HG02870 (cell line): Measurements from ENCODE around the gene ZFR2.
"Not testable (repeated sequence)": the region's sequence is repeated elsewhere in the genome, so short reads cannot be mapped to it uniquely, and the experiment has no call there.

ENCODE experiments used
- ATAC-seq: cut with Tn5 transposase; IDR thresholded peaks from one replicate; pipeline ENCODE4 v1.9.1; 2021; ENCODE audit warnings: mild to moderate bottlenecking, moderate library complexity; ENCODE audit not compliant: unreplicated experiment

The ZFR2 gene

DNA sequence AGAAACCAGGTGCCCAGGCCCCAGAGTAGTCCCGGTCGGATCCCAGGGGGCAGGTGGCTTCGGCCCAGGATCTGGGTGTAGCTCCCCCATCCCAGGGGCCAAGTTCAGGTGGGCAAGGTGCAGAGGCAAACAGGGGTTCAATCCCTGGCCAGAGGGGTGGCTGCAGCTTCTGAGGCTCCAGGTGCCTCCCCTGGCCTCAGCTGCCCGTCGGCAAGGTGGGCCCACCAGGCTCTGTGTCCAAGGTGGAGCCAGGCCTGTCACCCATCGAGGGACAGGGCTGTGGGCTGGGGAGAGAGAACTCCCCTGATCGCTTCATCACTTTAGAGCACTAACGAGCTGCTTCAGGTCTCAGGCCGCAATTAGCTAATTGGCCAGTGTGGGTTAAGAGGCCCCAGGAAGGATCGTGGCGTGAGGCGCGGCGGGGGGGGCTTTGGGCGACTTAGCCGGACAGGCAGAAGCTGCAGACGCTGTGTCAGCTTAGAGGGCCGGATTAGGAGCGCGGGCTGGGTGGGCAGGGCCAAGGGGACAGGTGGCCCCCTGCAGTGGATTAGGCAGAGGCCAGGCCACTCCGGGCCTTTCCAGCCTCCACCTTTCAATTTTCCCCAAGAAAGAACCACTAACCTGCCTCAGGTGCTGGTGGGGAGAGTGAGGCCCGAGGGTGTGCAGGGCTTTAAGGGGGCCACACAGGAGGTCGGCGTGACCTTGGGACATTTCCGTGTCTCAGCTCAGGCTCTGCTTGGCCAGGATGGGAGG is 94.0 kb downstream of the ZFR2 start:
- ATAC-seq, result no peak

- ATAC-seq, result no peak
Observed at GRCh38 chr19:3773814-3774515, 94.9 kb downstream of the ZFR2 start.

DNA sequence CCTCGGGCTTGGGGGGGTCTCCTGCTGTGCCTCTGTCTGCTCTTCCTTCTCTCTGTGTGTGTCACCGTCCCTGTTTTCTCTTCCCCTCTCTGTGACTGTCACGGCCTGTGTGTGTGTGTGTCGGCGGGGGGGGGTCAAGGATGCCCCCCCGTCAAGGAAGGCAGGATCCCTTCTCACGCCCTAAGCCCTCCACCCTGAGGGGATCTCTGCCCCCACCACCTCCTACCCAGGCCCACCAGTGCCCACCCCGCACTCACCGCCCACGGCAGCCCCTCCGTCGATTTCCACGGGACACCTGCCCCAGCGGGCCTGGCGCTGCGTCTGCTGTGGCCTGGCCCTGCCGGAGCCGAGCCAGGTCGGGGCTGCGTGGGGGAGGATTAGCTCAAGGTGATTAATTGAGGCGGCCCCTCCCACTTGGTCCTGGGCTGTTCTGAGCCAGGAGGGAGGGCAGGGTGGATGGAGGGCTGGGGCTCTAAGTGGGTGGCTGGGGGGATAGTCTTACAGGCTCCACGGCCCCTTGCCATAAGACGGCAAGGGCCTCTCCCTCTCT is 96.9 kb downstream of the ZFR2 start, which contains the start of gene RAX2:
TSS of gene RAX2 (minus strand) at position 323 of the 550 bp plus-strand sequence. CDS start 486 bp downstream, outside the sequence.
- no peak for ATAC-seq

GRCh38 chr19:3771000-3771905 is 97.6 kb downstream of the ZFR2 start:
- no peak for ATAC-seq

GRCh38 chr19:3770136-3770999 is 98.5 kb downstream of the ZFR2 start:
- no peak for ATAC-seq

GRCh38 chr19:3769494-3769893 is 99.3 kb downstream of the ZFR2 start:
- no peak for ATAC-seq

GRCh38 chr19:3768748-3769099 is 100.1 kb downstream of the ZFR2 start:
- no peak for ATAC-seq

DNA sequence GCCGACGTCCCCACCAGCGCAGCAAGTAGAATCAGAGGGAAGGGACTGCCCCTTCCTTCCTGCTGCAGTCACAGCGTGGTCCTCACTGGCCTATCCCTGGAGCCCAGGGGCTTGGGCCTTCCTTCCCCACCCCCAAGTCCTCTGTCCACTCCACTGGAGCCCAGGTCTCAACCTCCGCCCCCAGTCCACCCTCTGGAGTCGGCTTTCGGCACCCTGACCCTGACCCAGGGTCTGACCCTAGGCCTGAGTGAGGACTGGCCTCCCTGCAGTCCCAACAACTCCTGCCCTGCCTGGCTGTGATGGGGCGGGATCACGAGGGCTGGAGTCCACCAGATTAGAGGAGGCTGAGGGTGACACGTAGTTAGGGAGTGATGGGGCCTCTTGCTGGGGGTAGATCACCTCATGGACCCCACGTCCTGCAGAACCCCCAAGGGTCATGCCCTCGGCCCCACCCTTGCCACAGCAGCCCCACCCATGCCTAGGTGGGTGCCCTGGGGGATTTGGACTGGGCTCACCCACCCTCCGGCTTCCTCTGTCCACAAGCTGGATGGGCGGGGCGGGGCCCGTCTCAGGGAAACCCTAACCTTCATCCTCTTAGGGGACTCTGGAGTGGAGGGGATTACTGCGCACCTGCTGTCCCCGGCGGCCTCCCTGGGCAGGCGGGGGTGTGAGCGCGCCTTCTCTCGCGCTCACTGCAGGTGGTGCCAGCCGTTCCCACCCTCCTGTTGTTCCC is 100.7 kb downstream of the ZFR2 start:
- no peak for ATAC-seq

- ATAC-seq, result no peak
Observed at GRCh38 chr19:3767050-3767449, 101.8 kb downstream of the ZFR2 start.

- ATAC-seq, result no peak
Observed at GRCh38 chr19:3766520-3766919, 102.3 kb downstream of the ZFR2 start.

- not testable (repeated sequence) for ATAC-seq
Observed at GRCh38 chr19:3765757-3766156, 103.1 kb downstream of the ZFR2 start.

- ATAC-seq, result no peak
Observed at GRCh38 chr19:3765121-3765520, 103.7 kb downstream of the ZFR2 start.

DNA sequence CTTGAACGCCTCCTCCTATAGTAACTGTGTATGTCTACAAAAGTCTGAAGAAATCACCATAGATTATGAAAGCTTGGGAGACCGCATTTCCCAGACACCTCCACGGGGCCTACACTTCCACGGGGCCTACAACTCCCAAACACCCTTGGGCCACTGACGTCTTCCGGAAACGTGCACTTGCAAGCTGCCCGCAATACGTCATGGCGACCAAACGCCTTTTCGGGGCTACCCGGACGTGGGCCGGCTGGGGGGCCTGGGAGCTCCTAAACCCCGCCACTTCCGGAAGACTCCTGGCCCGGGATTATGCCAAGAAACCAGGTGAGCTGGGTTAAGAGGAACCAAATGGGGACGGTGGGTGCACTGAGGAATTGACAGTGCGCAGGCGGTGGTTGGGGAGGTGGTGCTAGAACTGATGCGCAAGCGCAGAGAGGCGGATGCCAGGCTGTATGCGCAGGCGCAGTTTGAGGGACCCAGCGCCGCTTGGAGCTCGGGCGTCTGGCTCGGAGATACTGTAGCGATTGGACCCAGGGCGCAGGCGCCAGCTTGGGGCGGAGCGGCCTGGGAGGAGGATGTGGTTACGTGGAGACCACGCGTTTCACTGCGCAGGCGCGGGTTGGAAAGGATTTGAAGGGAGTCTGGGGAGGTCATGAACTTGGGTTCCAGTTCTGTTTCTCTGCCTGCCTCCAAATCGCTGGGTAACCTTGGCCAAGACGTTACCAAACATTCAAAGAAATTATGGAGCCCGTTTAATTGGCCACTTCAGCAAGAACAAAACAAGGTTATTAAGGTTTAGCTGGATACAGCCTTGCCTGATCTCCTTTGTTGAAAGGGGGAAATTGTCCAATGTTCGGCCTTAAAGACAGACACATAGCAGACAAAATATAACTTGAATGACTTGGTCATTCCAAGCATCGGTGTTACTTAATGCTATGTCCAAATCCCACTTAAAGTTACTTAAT is 106.1 kb downstream of the ZFR2 start, which contains the start of gene MRPL54:
TSS of gene MRPL54 (plus strand) at position 182 of the 959 bp plus-strand sequence. CDS start at position 201, 19 bp downstream.
- ATAC-seq, result peak; percentile 72

GRCh38 chr19:3762130-3762473 is 106.7 kb downstream of the ZFR2 start:
- no peak for ATAC-seq

DNA sequence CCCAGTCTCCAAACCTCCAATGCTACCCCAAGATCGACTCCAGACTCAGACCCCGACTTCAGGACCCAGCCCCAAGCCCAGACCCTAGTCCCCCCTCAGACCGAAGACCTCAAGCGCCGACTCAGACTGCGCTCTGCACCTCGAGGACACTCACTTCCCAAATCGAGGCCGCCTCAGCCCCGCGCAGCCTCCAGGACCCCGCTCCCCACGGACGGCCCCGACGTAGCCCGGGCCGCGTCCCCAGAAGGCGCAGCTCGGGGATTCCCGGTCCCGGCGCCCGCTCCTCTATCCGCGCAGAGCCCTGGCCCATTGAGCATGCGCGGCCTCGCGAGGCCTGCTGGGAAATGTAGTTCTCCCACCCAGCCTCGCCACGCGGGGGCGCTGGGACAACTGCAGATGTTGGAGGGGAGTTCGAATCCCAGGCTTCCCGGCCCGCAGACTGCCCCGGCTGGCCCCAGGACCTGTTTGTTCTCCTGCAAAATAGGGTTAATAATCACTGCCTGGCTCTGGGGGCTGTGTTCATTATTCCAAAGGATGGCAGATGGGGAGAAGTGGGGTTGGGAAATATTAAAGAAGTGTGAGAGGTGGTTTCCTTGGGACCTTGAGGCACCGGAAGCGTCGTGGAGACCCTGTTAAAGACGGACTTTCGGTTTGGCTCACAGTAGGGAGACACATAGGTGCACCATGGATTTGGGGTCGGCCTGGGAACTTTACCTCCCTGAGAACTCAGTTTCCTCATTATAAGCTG is 107.3 kb downstream of the ZFR2 start, which contains the start of gene APBA3:
TSS of gene APBA3 (minus strand) at position 311 of the 748 bp plus-strand sequence. CDS start 1,428 bp downstream, outside the sequence.
- peak; percentile 36 for ATAC-seq

DNA sequence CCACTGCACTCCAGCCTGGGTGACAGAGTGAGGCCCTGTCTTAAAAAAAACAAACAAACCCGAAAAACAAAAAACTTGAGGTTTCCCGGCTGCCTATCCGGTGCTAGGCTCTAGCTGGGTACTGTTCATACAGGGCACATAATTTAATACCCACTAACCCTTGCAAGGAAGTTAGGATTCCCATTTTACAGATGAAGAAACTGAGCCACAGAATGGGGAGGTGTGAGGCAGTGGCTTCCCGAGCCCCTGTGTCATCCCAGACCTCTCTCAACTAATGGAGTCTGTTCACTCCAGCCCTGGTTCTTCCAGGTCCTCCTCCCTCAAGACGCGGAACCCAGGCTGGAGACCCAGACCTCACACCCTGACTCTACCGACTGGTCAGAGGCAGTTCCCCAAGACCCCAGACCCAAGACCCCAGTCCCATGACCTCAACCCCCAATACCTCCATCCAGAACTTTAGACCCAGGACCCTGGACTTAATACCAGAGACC is 107.9 kb downstream of the ZFR2 start:
- ATAC-seq, result no peak
